DOHH2 (cell line): ENCODE measurements around the gene EGFLAM.

Source experiments
- EZH2phosphoT487 ChIP-seq: fragments of 200-600 bp; sonication (generic); IDR thresholded peaks from 2 replicates; pipeline ENCODE4 v1.6.1; 2017; ENCODE audit warnings: borderline replicate concordance, mild to moderate bottlenecking, antibody characterized with exemption, low read length, moderate library complexity, mixed read lengths
- TF ChIP-seq, protein P1 (sequence below): fragments of 200-600 bp; sonication (generic); IDR thresholded peaks from one replicate; pipeline ENCODE4 v1.5.1; 2014; ENCODE audit warnings: antibody characterized with exemption, mild to moderate bottlenecking, low read depth, low read length; ENCODE audit not compliant: poor library complexity, severe bottlenecking

- TF ChIP-seq, protein P1, sequence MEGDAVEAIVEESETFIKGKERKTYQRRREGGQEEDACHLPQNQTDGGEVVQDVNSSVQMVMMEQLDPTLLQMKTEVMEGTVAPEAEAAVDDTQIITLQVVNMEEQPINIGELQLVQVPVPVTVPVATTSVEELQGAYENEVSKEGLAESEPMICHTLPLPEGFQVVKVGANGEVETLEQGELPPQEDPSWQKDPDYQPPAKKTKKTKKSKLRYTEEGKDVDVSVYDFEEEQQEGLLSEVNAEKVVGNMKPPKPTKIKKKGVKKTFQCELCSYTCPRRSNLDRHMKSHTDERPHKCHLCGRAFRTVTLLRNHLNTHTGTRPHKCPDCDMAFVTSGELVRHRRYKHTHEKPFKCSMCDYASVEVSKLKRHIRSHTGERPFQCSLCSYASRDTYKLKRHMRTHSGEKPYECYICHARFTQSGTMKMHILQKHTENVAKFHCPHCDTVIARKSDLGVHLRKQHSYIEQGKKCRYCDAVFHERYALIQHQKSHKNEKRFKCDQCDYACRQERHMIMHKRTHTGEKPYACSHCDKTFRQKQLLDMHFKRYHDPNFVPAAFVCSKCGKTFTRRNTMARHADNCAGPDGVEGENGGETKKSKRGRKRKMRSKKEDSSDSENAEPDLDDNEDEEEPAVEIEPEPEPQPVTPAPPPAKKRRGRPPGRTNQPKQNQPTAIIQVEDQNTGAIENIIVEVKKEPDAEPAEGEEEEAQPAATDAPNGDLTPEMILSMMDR: no peak
- TF ChIP-seq EZH2phosphoT487: no peak
These were observed 46.1 kb upstream of the EGFLAM start for GRCh38 chr5:38212307-38212706.
